Esophagus squamous epithelium (tissue), 5 donors: Measurements from ENCODE around the gene NR3C1. TPM values are rescaled to one million over a fixed set of nuclear protein-coding genes. Genes with fewer than 3 reads are reported as not detected.

ENCODE experiments used
- DNase-seq: peaks from one replicate; lab custom pipeline; 2025; lab: John Stamatoyannopoulos, UW
- H3K27ac ChIP-seq, 4 donors: fragments of 200-600 bp; sonication (generic); one replicate each; pipeline ENCODE4 v1.5.1; 2016 to 2019; ENCODE audit warnings: mild to moderate bottlenecking in 1 of 4
- H3K27me3 ChIP-seq, 4 donors: fragments of 200-600 bp; sonication (generic); 1 replicate in 3 of 4; 2 replicates in 1 of 4; pipeline versions ENCODE4 v1.5.1 to v1.6.0; 2017 to 2021; ENCODE audit warnings: antibody characterized with exemption in 1 of 4
- H3K36me3 ChIP-seq, 3 donors: fragments of 200-600 bp; sonication (generic); one replicate each; pipeline ENCODE4 v1.5.1; 2016 to 2019
- H3K4me1 ChIP-seq, 3 donors: fragments of 200-600 bp; sonication (generic); one replicate each; pipeline ENCODE4 v1.5.1; 2017 to 2019
- H3K4me3 ChIP-seq, 4 donors: fragments of 200-600 bp; sonication (generic); 1 replicate in 3 of 4; 2 replicates in 1 of 4; pipeline ENCODE4 v1.5.1; 2016 to 2019; ENCODE audit warnings: mild to moderate bottlenecking in 2 of 4, moderate library complexity in 1 of 4
- H3K9me3 ChIP-seq, 3 donors: fragments of 200-600 bp; sonication (generic); one replicate each; pipeline ENCODE4 v1.5.1; 2016 to 2019
- POLR2A ChIP-seq, 4 donors: fragments of 450-650 bp; IDR thresholded peaks; one replicate each; pipeline ENCODE4 v1.6.1; 2017; ENCODE audit warnings: antibody characterized with exemption in 4 of 4, mild to moderate bottlenecking in 4 of 4, moderate library complexity in 3 of 4
- WGBS, 2 donors: methylation state at CpG; one replicate each; pipeline ENCODE4 v1.1.5; 2018; 5-methylcytosine and 5-hydroxymethylcytosine counted together
- intact Hi-C: fragments of 100-400 bp; cut with DNase I; formaldehyde crosslinking; loops from one replicate; pipeline ENCODE4 v1.15.0; 2022
- total RNA-seq, 4 donors: library from RNA; depleted of rRNA; stranded (reverse); fragments of >200 nt; gene quantifications; one replicate each; pipeline ENCODE4 v1.1.0, GENCODE V29; 2016
- TF ChIP-seq, protein P1 (sequence below), 6 experiments: fragments of 450-650 bp in 4 of 6; fragments of 200-600 bp in 2 of 6; sonication (generic) in 2 of 6; IDR thresholded peaks; one replicate each; pipeline ENCODE4 v1.5.1; 2016 to 2019; ENCODE audit warnings: antibody characterized with exemption in 6 of 6, mild to moderate bottlenecking in 4 of 6, moderate library complexity in 4 of 6
- donor health status: DM: yes; HTN: yes; CAD: no.

NR3C1 gene
- total RNA-seq, 4 donors from 2014 or later: 16.7 to 51.1 (median 26.1) TPM

DNA sequence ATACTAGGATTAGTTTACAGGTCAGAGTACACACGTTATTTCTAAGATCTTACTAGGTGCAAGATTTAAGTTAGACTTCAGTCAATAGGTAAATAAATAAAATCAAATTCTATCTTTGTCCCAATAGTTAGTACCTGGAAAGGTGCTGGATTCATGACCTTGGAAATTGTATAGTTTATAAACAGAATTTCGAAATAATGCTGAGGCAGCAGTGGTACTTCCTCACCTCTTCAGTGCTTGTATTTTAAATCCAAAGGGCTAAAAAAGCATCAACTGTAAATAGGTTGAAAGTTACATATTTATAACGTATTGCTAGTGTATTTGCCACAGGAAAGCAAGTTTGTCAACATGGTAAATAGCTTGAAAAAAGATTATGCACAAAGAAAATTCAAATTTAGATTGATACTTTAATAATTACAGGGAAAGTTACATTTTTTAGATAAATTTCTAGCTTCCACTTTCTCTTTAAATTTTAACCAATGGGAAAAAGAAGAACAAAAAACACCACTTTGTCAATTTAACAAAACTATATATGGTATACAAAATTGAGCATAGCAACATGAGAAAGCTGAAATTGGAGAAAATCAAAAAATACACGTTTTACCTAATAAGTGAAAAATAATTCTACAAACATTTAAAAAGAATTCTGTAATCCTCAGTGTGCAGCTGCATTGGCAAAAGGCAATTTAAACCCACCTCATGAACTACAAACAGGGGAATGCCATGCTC is 46.5 kb downstream of the NR3C1 start:
- WGBS, 2 donors: 52 to 65% methylated on average over 4 of the region's 4 CpGs
- no peak for DNase-seq
- no peaks in the 10 kb centered on the region for H3K9me3 ChIP-seq
- H3K27ac ChIP-seq: no peak overlapping the region
- H3K4me3 ChIP-seq: no peak overlapping the region
- intact Hi-C loops: no loop called here
- no peak for TF ChIP-seq POLR2A (IDR thresholded peaks at IDR 0.05)
- TF ChIP-seq, protein P1, sequence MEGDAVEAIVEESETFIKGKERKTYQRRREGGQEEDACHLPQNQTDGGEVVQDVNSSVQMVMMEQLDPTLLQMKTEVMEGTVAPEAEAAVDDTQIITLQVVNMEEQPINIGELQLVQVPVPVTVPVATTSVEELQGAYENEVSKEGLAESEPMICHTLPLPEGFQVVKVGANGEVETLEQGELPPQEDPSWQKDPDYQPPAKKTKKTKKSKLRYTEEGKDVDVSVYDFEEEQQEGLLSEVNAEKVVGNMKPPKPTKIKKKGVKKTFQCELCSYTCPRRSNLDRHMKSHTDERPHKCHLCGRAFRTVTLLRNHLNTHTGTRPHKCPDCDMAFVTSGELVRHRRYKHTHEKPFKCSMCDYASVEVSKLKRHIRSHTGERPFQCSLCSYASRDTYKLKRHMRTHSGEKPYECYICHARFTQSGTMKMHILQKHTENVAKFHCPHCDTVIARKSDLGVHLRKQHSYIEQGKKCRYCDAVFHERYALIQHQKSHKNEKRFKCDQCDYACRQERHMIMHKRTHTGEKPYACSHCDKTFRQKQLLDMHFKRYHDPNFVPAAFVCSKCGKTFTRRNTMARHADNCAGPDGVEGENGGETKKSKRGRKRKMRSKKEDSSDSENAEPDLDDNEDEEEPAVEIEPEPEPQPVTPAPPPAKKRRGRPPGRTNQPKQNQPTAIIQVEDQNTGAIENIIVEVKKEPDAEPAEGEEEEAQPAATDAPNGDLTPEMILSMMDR (IDR thresholded peaks at IDR 0.05): no peak
- peaks cover 13 to 81% (median 41%) of the 10 kb centered on the region in 3 donors for H3K4me1 ChIP-seq
- H3K36me3 ChIP-seq: no peaks in the 10 kb centered on the region
- H3K27me3 ChIP-seq: no peaks in the 10 kb centered on the region

DNA sequence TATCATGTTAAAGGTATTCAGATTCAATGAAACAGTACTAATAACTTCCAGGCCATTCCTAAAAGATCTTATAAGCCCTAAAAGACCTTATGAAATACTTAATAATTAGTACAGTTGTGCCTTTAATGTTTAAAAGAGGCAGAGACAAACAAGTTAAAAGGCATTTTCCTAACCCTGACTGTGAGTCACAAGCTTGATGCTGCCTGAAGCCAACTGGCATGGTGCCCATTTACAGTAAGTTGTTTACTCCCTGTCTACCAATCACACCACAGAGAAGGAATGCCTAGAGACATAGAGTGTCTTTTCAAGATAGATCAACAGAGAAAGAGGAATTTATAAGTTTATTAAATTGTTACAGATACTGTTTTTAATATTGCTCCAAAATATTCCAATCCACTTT is 47.8 kb downstream of the NR3C1 start:
- H3K4me1 ChIP-seq: peaks cover 13 to 83% (median 47%) of the 10 kb centered on the region in 3 donors

DNA sequence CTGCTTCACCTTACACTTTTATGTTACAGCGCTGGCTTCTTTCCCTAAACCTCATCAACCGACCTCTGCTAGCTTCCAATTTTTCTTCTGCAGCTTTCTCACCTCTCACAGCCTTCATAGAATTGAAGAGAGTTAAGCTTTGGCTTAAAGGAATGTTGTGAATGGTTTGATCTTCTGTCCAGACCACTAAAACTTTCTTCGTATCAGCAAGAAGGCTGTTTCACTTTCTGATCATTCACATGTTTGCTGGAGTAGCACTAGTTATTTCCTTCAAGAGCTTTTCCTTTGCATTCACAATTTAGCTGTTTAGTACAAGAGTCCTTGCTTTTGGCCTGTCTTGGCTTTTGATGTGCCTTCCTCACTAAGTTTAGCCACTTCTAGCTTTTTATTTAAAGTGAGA is 49.5 kb downstream of the NR3C1 start:
- 23 to 46% methylated on average over 3 of the region's 3 CpGs for WGBS, 2 donors
- Histone ChIP-seq H3K4me3 (peak overlapping the region in 1 of 4 donors; percentile 33), H3K27ac (peak overlapping the region in 2 of 4 donors; percentile 30 to 45), H3K4me1 (peaks cover 13 to 80% (median 56%) of the 10 kb centered on the region in 3 donors), H3K36me3 (no peaks in the 10 kb centered on the region), H3K27me3 (no peaks in the 10 kb centered on the region), H3K9me3 (no peaks in the 10 kb centered on the region)
- no peak for DNase-seq
- intact Hi-C loops: no loop called here
- no peak for TF ChIP-seq POLR2A (IDR thresholded peaks at IDR 0.05)
- TF ChIP-seq, protein P1 (IDR thresholded peaks at IDR 0.05): no peak

More for the DNA sequence above, 47.8 kb downstream of the NR3C1 start:
- Histone ChIP-seq H3K36me3 (no peaks in the 10 kb centered on the region), H3K9me3 (no peaks in the 10 kb centered on the region), H3K4me3 (no peak overlapping the region), H3K27me3 (no peaks in the 10 kb centered on the region), H3K27ac (peak overlapping the region in 2 of 4 donors; percentile 40 to 45)
- DNase-seq: no peak
- TF ChIP-seq, protein P1 (IDR thresholded peaks at IDR 0.05): no peak
- no peak for TF ChIP-seq POLR2A (IDR thresholded peaks at IDR 0.05)
- intact Hi-C loops: no loop called here

DNA sequence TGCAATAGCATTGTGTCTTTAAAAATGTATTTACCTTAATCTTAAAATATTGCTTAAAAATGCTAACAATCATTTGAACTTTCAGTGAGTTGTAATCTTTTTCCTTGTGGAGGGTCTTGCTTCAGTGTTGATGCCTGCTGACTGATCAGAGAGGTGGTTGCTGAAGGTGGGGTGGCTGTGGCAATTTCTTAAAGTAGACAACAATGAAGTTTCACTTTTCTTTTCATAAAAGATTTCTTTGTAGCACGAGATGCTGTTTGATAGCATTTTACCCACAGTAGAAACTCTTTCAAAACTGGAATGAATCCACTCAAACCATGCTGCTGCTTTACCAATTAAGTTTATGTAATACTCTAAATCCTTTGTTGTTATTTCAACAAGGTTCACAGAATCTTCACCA is 50.8 kb downstream of the NR3C1 start:
- WGBS, 2 donors: 4 to 36% methylated on average over 1 of the region's 1 CpG
- H3K27ac ChIP-seq: no peak overlapping the region
- no peak for TF ChIP-seq POLR2A (IDR thresholded peaks at IDR 0.05)
- TF ChIP-seq, protein P1 (IDR thresholded peaks at IDR 0.05): no peak
- no peaks in the 10 kb centered on the region for H3K36me3 ChIP-seq
- DNase-seq: no peak
- H3K27me3 ChIP-seq: no peaks in the 10 kb centered on the region
- intact Hi-C loops: no loop called here
- H3K9me3 ChIP-seq: no peaks in the 10 kb centered on the region
- no peak overlapping the region for H3K4me3 ChIP-seq
- H3K4me1 ChIP-seq: peaks cover 13 to 79% (median 59%) of the 10 kb centered on the region in 3 donors

DNA sequence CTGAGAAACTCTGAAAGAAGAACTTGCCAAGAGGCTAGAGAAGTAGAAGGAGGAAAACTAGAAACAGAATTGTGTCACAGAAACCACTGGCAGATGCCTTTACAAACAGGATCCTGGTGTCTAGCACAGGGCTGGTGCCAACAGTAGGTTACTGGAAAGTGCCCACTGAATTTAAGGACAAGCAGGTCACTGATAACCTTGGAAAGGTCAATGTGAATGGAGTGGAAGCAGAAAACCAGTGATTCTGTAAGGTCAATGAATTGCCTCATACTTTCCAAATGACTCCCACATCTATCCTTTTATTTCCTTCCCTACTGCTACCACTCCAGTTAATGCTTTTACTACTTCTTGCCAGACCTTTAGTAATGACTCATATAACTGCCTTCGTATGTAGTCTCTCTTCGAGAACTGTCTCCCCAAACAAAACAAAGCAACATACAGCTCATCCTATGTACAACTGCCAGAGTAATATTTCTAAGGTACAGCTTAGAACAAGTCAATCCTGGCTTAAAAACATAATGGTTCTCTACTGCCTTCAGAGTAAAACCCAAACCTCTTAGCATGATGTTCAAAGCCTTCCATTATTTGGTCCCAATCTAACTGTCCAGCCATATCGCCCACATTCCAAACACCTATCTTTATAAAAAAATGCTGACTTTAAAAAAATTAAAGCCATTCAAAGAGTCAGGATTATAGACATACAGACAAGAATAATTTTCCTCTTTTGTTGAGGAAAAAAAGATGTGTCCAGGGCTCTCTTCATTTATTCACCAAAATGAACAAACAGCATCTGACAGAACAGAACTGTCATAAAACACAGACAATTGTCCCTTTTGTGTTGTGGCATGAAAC is 52.5 kb downstream of the NR3C1 start:
- DNase-seq: no peak
- WGBS, 2 donors: 28 to 43% methylated on average over 3 of the region's 3 CpGs
- Histone ChIP-seq H3K27ac (no peak overlapping the region), H3K27me3 (no peaks in the 10 kb centered on the region), H3K36me3 (no peaks in the 10 kb centered on the region), H3K4me3 (no peak overlapping the region), H3K4me1 (peaks cover 13 to 82% (median 66%) of the 10 kb centered on the region in 3 donors), H3K9me3 (no peaks in the 10 kb centered on the region)
- intact Hi-C loops: no loop called here
- TF ChIP-seq POLR2A (IDR thresholded peaks at IDR 0.05): no peak
- TF ChIP-seq, protein P1 (IDR thresholded peaks at IDR 0.05): no peak
